GM23338 (cell line): ENCODE measurements around the gene NCAPD2. TPM values are rescaled to one million over a fixed set of nuclear protein-coding genes. Genes with fewer than 3 reads are reported as not detected.

Experiments used
- ATAC-seq: fragments of 200-7000 bp; cut with Tn5 transposase; 3 replicates; pipeline ENCODE4 v1.9.1; 2020
- DNase-seq: peaks from one replicate; pipeline ENCODE4 v3.0.0-alpha.2; 2015; ENCODE audit warnings: low spot score
- H2AFZ ChIP-seq: fragments of 200-600 bp; sonication (generic); 2 replicates; pipeline ENCODE4 v1.8.0; 2016; ENCODE audit warnings: antibody characterized with exemption, mild to moderate bottlenecking, moderate library complexity
- H3F3A ChIP-seq: fragments of 200-600 bp; sonication (generic); replicated peaks from 2 replicates; pipeline ENCODE4 v1.8.0; 2017; ENCODE audit warnings: antibody characterized with exemption, mixed run types, low read depth
- H3K27ac ChIP-seq: fragments of 200-600 bp; sonication (generic); 2 replicates; pipeline ENCODE4 v1.6.1; 2016; ENCODE audit warnings: low read depth
- H3K27me3 ChIP-seq: fragments of 200-600 bp; sonication (generic); 2 replicates; pipeline ENCODE4 v1.8.0; 2016; ENCODE audit warnings: mild to moderate bottlenecking, mixed run types, moderate library complexity; ENCODE audit not compliant: insufficient read depth
- H3K36me3 ChIP-seq: fragments of 200-600 bp; sonication (generic); 2 replicates; pipeline ENCODE4 v1.8.0; 2016; ENCODE audit warnings: mild to moderate bottlenecking; ENCODE audit not compliant: insufficient read depth
- H3K4me1 ChIP-seq: fragments of 200-600 bp; sonication (generic); 2 replicates; pipeline ENCODE4 v1.8.0; 2016; ENCODE audit warnings: mild to moderate bottlenecking, moderate library complexity; ENCODE audit not compliant: insufficient read depth
- H3K4me2 ChIP-seq: fragments of 200-600 bp; sonication (generic); 2 replicates; pipeline ENCODE4 v1.7.1; 2017; ENCODE audit warnings: mixed run types
- H3K4me3 ChIP-seq: fragments of 200-600 bp; sonication (generic); 2 replicates; pipeline ENCODE4 v1.6.1; 2016; ENCODE audit warnings: mixed run types
- H3K79me2 ChIP-seq: fragments of 200-600 bp; sonication (generic); replicated peaks from 2 replicates; pipeline ENCODE4 v1.8.0; 2017; ENCODE audit warnings: mild to moderate bottlenecking; ENCODE audit not compliant: insufficient read depth
- H3K9me2 ChIP-seq: fragments of 200-600 bp; sonication (generic); 2 replicates; pipeline ENCODE4 v1.8.0; 2017; ENCODE audit not compliant: insufficient read depth
- H4K20me1 ChIP-seq: fragments of 200-600 bp; sonication (generic); replicated peaks from 2 replicates; pipeline ENCODE4 v1.8.0; 2017; ENCODE audit warnings: mild to moderate bottlenecking; ENCODE audit not compliant: insufficient read depth
- H3K27ac Mint-ChIP-seq: 2 replicates; pipeline ENCODE4 v1.8.0; 2020; ENCODE audit warnings: inconsistent platforms, mild to moderate bottlenecking, moderate library complexity, mixed read lengths
- H3K27me3 Mint-ChIP-seq: 3 replicates; pipeline ENCODE4 v1.8.0; 2022; ENCODE audit warnings: low read depth, mild to moderate bottlenecking, moderate library complexity, mixed read lengths, inconsistent platforms; ENCODE audit not compliant: insufficient read depth, poor library complexity
- H3K36me3 Mint-ChIP-seq: 3 replicates; pipeline ENCODE4 v1.8.0; 2021; ENCODE audit warnings: low read depth, mild to moderate bottlenecking, inconsistent platforms, moderate library complexity, mixed read lengths
- H3K4me1 Mint-ChIP-seq: 3 replicates; pipeline ENCODE4 v1.8.0; 2020; ENCODE audit warnings: mild to moderate bottlenecking, inconsistent platforms, mixed read lengths
- H3K4me3 Mint-ChIP-seq: 3 replicates; pipeline ENCODE4 v1.8.0; 2021; ENCODE audit warnings: moderate library complexity, mild to moderate bottlenecking, inconsistent platforms, mixed read lengths
- H3K9me3 Mint-ChIP-seq: 3 replicates; pipeline ENCODE4 v1.8.0; 2020; ENCODE audit warnings: moderate library complexity, mild to moderate bottlenecking, inconsistent platforms, mixed read lengths
- CREB1 ChIP-seq: fragments of 250-450 bp; sonication (Bioruptor Pico); IDR thresholded peaks from 2 replicates; pipeline ENCODE4 v1.5.0; 2020; ENCODE audit warnings: low read depth, mild to moderate bottlenecking, moderate library complexity
- EZH2 ChIP-seq: fragments of 200-600 bp; sonication (generic); IDR thresholded peaks from one replicate; pipeline ENCODE4 v1.8.0; 2017; ENCODE audit warnings: antibody characterized with exemption, mild to moderate bottlenecking, low read depth; ENCODE audit not compliant: unreplicated experiment
- EZH2phosphoT487 ChIP-seq: fragments of 200-600 bp; sonication (generic); IDR thresholded peaks from one replicate; pipeline ENCODE4 v1.8.1; 2018; ENCODE audit warnings: antibody characterized with exemption; ENCODE audit not compliant: unreplicated experiment
- JUNB ChIP-seq: IDR thresholded peaks from one replicate; pipeline ENCODE4 v1.6.1; 2016; ENCODE audit warnings: antibody characterized with exemption; ENCODE audit not compliant: unreplicated experiment
- NANOG ChIP-seq: IDR thresholded peaks from 2 replicates; pipeline ENCODE4 v1.6.1; 2016; ENCODE audit warnings: antibody characterized with exemption, borderline replicate concordance
- POLR2AphosphoS5 ChIP-seq: IDR thresholded peaks from 2 replicates; pipeline ENCODE4 v1.6.1; 2016; ENCODE audit warnings: antibody characterized with exemption, low read depth
- STAT1 ChIP-seq: IDR thresholded peaks from one replicate; pipeline ENCODE4 v1.6.1; 2016; ENCODE audit warnings: antibody characterized with exemption; ENCODE audit not compliant: unreplicated experiment
- ZNF114 ChIP-seq: fragments of 250-450 bp; sonication (Bioruptor Pico); IDR thresholded peaks from 2 replicates; pipeline ENCODE4 v1.5.0; 2020; ENCODE audit warnings: mild to moderate bottlenecking, moderate library complexity
- ZNF331 ChIP-seq: fragments of 250-450 bp; sonication (Bioruptor Pico); IDR thresholded peaks from 2 replicates; pipeline ENCODE4 v1.5.0; 2020; ENCODE audit warnings: low read depth, mild to moderate bottlenecking, moderate library complexity
- polyA plus RNA-seq: library from polyadenylated mRNA; unstranded; fragments of >200 nt; fragmentation: Nextera tagmentation; extraction: Ambion mirVana; gene quantifications from 2 replicates; pipeline ENCODE4 v1.2.1, GENCODE V29; 2016
- total RNA-seq: library from RNA; depleted of rRNA; stranded (reverse); fragments of >200 nt; shearing (Covaris generic); gene quantifications from 2 replicates; pipeline ENCODE4 v1.2.3, GENCODE V29; 2014
- TF ChIP-seq, protein P1 (sequence below): IDR thresholded peaks from one replicate; pipeline ENCODE4 v1.6.1; 2018; ENCODE audit warnings: antibody characterized with exemption; ENCODE audit not compliant: unreplicated experiment
- TF ChIP-seq, protein P2 (sequence below): fragments of 250-450 bp; sonication (Bioruptor Pico); IDR thresholded peaks from 2 replicates; pipeline ENCODE4 v1.5.0; 2020; ENCODE audit warnings: mild to moderate bottlenecking, moderate library complexity
- TF ChIP-seq, protein P3 (sequence below): IDR thresholded peaks from 2 replicates; pipeline ENCODE4 v1.6.1; 2016; ENCODE audit warnings: antibody characterized with exemption
- TF ChIP-seq, protein P4 (sequence below), 2 experiments: fragments of 200-600 bp in 1 of 2; sonication (generic) in 1 of 2; conservative IDR thresholded peaks; 2 replicates each; pipeline versions ENCODE4 v1.5.1 to v1.6.1; 2016 to 2017; ENCODE audit warnings: antibody characterized with exemption in 2 of 2, low read depth in 2 of 2, mild to moderate bottlenecking in 2 of 2, moderate library complexity in 1 of 2

NCAPD2 gene
- total and polyA plus RNA-seq, 2 experiments from 2014 or later, result 34.2 to 217 TPM

DNA sequence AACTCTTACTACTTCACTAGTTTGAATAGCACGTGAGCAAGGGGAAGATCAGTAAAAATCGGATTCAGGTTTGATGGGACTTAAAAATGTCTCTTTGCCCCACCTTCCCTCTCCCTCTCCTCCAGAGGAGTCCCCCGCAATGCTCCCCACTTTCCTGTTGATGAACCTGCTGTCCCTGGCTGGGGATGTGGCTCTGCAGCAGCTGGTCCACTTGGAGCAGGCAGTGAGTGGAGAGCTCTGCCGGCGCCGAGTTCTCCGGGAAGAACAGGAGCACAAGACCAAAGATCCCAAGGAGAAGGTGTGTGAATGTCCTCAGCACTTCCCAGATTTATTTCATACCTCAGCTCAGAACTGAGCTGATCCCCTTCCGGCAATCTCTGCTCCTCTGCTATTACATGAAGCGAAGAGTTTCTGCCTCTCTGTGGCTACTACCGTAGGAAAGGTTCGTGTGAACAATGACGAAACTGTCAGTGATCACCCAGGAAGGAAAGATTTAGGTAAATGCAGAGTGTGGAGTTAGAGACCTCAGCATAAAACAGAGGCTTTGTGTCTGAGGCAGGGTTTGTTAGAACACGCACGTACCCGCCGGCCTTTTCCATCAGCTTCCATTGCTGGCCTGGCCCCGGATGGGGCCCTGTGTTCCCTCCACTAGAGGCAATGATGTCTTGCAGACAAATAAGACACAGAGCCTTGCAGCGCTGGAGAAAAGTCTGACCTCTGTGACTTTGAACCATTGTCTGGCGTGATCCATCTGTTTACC is 33.0 kb downstream of the NCAPD2 start:
- Histone ChIP-seq H3K4me1 (peaks cover 12% of the 10 kb centered on the region), H4K20me1 (peaks cover 6% of the 10 kb centered on the region), H3K27ac (no peak overlapping the region), H3F3A (peaks cover 37% of the 10 kb centered on the region), H3K27me3 (no peaks in the 10 kb centered on the region), H3K36me3 (peaks cover 89% of the 10 kb centered on the region), H3K4me2 (no peak overlapping the region), H2AFZ (no peak overlapping the region), H3K79me2 (0 out of 2 replicates have a peak, but pooled peaks cover 3% of the 10 kb centered on the region), H3K4me3 (no peak overlapping the region), H3K9me2 (no peaks in the 10 kb centered on the region)
- peaks cover 99% of the 10 kb centered on the region for H3K36me3 Mint-ChIP-seq
- no peak for ATAC-seq
- H3K4me1 Mint-ChIP-seq, result peaks cover 16% of the 10 kb centered on the region
- H3K27me3 Mint-ChIP-seq, result peaks cover 4% of the 10 kb centered on the region
- H3K27ac Mint-ChIP-seq, result no peak overlapping the region
- H3K9me3 Mint-ChIP-seq, result no peaks in the 10 kb centered on the region
- no peak for TF ChIP-seq EZH2phosphoT487
- TF ChIP-seq ZNF114 (CRISPR knock-in tag), result no peak
- no peak for TF ChIP-seq CREB1 (CRISPR knock-in tag)
- TF ChIP-seq ZNF331 (CRISPR knock-in tag), result no peak
- no peak for TF ChIP-seq EZH2
- TF ChIP-seq, protein P1, sequence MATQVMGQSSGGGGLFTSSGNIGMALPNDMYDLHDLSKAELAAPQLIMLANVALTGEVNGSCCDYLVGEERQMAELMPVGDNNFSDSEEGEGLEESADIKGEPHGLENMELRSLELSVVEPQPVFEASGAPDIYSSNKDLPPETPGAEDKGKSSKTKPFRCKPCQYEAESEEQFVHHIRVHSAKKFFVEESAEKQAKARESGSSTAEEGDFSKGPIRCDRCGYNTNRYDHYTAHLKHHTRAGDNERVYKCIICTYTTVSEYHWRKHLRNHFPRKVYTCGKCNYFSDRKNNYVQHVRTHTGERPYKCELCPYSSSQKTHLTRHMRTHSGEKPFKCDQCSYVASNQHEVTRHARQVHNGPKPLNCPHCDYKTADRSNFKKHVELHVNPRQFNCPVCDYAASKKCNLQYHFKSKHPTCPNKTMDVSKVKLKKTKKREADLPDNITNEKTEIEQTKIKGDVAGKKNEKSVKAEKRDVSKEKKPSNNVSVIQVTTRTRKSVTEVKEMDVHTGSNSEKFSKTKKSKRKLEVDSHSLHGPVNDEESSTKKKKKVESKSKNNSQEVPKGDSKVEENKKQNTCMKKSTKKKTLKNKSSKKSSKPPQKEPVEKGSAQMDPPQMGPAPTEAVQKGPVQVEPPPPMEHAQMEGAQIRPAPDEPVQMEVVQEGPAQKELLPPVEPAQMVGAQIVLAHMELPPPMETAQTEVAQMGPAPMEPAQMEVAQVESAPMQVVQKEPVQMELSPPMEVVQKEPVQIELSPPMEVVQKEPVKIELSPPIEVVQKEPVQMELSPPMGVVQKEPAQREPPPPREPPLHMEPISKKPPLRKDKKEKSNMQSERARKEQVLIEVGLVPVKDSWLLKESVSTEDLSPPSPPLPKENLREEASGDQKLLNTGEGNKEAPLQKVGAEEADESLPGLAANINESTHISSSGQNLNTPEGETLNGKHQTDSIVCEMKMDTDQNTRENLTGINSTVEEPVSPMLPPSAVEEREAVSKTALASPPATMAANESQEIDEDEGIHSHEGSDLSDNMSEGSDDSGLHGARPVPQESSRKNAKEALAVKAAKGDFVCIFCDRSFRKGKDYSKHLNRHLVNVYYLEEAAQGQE, result no peak
- no peak for TF ChIP-seq POLR2AphosphoS5
- no peak for TF ChIP-seq STAT1
- no peak for TF ChIP-seq NANOG
- TF ChIP-seq JUNB, result no peak
- TF ChIP-seq, protein P2, sequence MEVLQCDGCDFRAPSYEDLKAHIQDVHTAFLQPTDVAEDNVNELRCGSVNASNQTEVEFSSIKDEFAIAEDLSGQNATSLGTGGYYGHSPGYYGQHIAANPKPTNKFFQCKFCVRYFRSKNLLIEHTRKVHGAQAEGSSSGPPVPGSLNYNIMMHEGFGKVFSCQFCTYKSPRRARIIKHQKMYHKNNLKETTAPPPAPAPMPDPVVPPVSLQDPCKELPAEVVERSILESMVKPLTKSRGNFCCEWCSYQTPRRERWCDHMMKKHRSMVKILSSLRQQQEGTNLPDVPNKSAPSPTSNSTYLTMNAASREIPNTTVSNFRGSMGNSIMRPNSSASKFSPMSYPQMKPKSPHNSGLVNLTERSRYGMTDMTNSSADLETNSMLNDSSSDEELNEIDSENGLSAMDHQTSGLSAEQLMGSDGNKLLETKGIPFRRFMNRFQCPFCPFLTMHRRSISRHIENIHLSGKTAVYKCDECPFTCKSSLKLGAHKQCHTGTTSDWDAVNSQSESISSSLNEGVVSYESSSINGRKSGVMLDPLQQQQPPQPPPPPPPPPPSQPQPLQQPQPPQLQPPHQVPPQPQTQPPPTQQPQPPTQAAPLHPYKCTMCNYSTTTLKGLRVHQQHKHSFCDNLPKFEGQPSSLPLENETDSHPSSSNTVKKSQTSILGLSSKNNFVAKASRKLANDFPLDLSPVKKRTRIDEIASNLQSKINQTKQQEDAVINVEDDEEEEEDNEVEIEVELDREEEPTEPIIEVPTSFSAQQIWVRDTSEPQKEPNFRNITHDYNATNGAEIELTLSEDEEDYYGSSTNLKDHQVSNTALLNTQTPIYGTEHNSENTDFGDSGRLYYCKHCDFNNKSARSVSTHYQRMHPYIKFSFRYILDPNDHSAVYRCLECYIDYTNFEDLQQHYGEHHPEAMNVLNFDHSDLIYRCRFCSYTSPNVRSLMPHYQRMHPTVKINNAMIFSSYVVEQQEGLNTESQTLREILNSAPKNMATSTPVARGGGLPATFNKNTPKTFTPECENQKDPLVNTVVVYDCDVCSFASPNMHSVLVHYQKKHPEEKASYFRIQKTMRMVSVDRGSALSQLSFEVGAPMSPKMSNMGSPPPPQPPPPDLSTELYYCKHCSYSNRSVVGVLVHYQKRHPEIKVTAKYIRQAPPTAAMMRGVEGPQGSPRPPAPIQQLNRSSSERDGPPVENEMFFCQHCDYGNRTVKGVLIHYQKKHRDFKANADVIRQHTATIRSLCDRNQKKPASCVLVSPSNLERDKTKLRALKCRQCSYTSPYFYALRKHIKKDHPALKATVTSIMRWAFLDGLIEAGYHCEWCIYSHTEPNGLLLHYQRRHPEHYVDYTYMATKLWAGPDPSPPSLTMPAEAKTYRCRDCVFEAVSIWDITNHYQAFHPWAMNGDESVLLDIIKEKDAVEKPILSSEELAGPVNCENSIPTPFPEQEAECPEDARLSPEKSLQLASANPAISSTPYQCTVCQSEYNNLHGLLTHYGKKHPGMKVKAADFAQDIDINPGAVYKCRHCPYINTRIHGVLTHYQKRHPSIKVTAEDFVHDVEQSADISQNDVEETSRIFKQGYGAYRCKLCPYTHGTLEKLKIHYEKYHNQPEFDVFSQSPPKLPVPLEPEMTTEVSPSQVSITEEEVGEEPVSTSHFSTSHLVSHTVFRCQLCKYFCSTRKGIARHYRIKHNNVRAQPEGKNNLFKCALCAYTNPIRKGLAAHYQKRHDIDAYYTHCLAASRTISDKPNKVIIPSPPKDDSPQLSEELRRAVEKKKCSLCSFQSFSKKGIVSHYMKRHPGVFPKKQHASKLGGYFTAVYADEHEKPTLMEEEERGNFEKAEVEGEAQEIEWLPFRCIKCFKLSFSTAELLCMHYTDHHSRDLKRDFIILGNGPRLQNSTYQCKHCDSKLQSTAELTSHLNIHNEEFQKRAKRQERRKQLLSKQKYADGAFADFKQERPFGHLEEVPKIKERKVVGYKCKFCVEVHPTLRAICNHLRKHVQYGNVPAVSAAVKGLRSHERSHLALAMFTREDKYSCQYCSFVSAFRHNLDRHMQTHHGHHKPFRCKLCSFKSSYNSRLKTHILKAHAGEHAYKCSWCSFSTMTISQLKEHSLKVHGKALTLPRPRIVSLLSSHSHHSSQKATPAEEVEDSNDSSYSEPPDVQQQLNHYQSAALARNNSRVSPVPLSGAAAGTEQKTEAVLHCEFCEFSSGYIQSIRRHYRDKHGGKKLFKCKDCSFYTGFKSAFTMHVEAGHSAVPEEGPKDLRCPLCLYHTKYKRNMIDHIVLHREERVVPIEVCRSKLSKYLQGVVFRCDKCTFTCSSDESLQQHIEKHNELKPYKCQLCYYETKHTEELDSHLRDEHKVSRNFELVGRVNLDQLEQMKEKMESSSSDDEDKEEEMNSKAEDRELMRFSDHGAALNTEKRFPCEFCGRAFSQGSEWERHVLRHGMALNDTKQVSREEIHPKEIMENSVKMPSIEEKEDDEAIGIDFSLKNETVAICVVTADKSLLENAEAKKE (CRISPR knock-in tag), result no peak
- TF ChIP-seq, protein P3, sequence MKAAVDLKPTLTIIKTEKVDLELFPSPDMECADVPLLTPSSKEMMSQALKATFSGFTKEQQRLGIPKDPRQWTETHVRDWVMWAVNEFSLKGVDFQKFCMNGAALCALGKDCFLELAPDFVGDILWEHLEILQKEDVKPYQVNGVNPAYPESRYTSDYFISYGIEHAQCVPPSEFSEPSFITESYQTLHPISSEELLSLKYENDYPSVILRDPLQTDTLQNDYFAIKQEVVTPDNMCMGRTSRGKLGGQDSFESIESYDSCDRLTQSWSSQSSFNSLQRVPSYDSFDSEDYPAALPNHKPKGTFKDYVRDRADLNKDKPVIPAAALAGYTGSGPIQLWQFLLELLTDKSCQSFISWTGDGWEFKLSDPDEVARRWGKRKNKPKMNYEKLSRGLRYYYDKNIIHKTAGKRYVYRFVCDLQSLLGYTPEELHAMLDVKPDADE, result no peak
- TF ChIP-seq, protein P4, sequence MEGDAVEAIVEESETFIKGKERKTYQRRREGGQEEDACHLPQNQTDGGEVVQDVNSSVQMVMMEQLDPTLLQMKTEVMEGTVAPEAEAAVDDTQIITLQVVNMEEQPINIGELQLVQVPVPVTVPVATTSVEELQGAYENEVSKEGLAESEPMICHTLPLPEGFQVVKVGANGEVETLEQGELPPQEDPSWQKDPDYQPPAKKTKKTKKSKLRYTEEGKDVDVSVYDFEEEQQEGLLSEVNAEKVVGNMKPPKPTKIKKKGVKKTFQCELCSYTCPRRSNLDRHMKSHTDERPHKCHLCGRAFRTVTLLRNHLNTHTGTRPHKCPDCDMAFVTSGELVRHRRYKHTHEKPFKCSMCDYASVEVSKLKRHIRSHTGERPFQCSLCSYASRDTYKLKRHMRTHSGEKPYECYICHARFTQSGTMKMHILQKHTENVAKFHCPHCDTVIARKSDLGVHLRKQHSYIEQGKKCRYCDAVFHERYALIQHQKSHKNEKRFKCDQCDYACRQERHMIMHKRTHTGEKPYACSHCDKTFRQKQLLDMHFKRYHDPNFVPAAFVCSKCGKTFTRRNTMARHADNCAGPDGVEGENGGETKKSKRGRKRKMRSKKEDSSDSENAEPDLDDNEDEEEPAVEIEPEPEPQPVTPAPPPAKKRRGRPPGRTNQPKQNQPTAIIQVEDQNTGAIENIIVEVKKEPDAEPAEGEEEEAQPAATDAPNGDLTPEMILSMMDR (conservative IDR thresholded peaks at IDR 0.05; ENCODE audit: low read depth in 2 of 2), result no peak
- DNase-seq, result no peak
- no peak overlapping the region for H3K4me3 Mint-ChIP-seq
